Activated CD4-positive, alpha-beta memory T cell treated with anti-CD3 and anti-CD28 coated beads for 36 hours (primary cell): ENCODE results near the gene EIF4ENIF1. TPM values are rescaled to one million over a fixed set of nuclear protein-coding genes. Genes with fewer than 3 reads are reported as not detected.
"Not testable (repeated sequence)": the region's sequence is repeated elsewhere in the genome, so short reads cannot be mapped to it uniquely, and the experiment has no call there.

ENCODE experiments used
- CTCF ChIA-PET: fragments of 350-600 bp; sonication (Branson Sonifier 250); formaldehyde crosslinking; loops from one replicate; lab custom pipeline; 2021; ENCODE audit warnings: antibody characterized with exemption, inconsistent platforms; lab: Charles Lee
- POLR2A ChIA-PET: fragments of 350-600 bp; sonication (Branson Sonifier 250); formaldehyde crosslinking; loops from one replicate; lab custom pipeline; 2021; ENCODE audit warnings: antibody characterized with exemption; lab: Charles Lee
- DNase-seq: peaks from one replicate; pipeline ENCODE4 v3.0.0-alpha.2; 2020
- H3K27ac Mint-ChIP-seq: one replicate; pipeline ENCODE4 v1.8.0; 2021; ENCODE audit warnings: mixed read lengths
- H3K27me3 Mint-ChIP-seq: one replicate; pipeline ENCODE4 v1.8.0; 2021; ENCODE audit warnings: mixed read lengths
- H3K36me3 Mint-ChIP-seq: one replicate; pipeline ENCODE4 v1.8.0; 2021; ENCODE audit warnings: mixed read lengths
- H3K4me1 Mint-ChIP-seq: one replicate; pipeline ENCODE4 v1.8.0; 2021; ENCODE audit warnings: low read depth, mixed read lengths
- H3K4me3 Mint-ChIP-seq: one replicate; pipeline ENCODE4 v1.8.0; 2021; ENCODE audit warnings: mild to moderate bottlenecking, mixed read lengths
- H3K9me3 Mint-ChIP-seq: one replicate; pipeline ENCODE4 v1.8.0; 2021; ENCODE audit warnings: mixed read lengths
- intact Hi-C: fragments of 100-400 bp; cut with micrococcal nuclease; formaldehyde crosslinking; loops from one replicate; pipeline ENCODE4 v1.15.1; 2023
- total RNA-seq, 2 experiments: library from RNA; stranded (reverse); gene quantifications; one replicate each; pipeline ENCODE4 v1.2.3, GENCODE V29; 2021

EIF4ENIF1 gene
- total RNA-seq, 2 experiments from 2014 or later, result 39.7 to 43.2 TPM

DNA sequence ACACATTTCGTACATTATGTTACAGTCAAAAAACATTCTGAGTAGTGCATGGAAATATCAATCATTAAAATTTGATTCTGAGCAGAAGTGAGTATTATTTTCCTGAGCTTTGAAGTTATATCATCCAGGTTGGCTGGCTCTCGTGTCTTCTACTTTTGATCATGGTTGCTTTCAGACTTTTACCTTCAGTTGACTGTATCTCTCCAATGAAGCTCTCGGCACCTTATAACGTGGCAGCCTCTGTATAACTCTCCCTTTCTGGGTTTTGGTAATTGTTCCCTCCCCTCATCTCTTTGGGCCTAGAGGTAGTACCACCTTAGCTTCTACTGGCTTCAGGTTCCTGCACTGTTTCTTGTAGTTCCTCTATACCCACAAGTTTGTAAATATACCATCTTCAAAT, 18.9 kb upstream of the EIF4ENIF1 start:
- no peak for DNase-seq
- Mint-ChIP-seq H3K36me3 (peaks cover 56% of the 10 kb centered on the region), H3K9me3 (peaks cover 11% of the 10 kb centered on the region), H3K4me3 (no peak overlapping the region), H3K27ac (peak overlapping the region; percentile 42), H3K27me3 (no peaks in the 10 kb centered on the region), H3K4me1 (peaks cover 58% of the 10 kb centered on the region)
- POLR2A ChIA-PET, result interaction anchor here (1.1 kb wide), 1 partner anchor 13 kb away, joined by 3 read pairs; no protein-coding TSS in a partner anchor
- CTCF ChIA-PET, result interaction anchor here (1.8 kb wide), 1 partner anchor 57 kb away, joined by 4 read pairs; no protein-coding TSS in a partner anchor
- intact Hi-C loops, result no loop called here

DNA sequence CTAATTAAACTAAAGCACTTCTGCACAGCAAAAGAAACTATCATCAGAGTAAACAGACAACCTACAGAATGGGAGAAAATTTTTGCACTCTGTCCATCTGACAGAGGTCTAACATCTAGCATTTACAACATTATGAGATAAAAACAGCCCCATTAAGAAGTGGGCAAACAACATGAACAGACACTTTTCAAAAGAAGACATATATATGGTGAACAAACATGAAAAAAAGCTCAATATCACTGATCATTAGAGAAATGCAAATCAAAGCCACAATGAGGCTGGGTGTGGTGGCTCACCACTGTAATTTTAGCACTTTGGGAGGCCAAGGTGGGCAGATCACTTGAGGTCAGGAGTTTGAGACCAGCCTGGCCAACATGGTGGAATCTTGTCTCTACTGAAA, 17.9 kb upstream of the EIF4ENIF1 start:
- not testable (repeated sequence) for H3K4me3 Mint-ChIP-seq

DNA sequence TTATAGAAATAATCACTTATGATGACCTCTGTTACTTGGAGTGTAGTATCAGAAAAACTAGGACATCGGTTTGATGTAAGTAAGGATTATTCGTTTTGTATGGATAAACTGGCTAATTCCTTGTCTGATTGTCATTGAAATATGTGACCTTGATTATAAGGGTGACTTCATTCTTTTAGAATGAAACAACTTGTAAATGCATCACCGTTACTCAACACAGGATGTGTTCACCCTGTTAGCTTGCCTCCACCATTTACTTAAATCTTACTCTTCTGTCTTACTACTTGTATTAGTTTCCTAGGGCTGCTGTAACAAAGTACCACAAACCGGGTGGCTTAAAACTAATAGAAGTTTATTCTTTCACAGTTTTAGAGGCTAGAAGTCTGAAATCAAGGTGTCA, 14.6 kb upstream of the EIF4ENIF1 start:
- Mint-ChIP-seq H3K36me3 (peaks cover 56% of the 10 kb centered on the region), H3K4me3 (no peak overlapping the region), H3K27me3 (no peaks in the 10 kb centered on the region), H3K9me3 (peaks cover 11% of the 10 kb centered on the region), H3K27ac (peak overlapping the region; percentile 67), H3K4me1 (peaks cover 69% of the 10 kb centered on the region)
- DNase-seq, result no peak
- intact Hi-C loops, result no loop called here
- ChIA-PET POLR2A (no interaction called here), CTCF (no interaction called here)

More for the DNA sequence above, 17.9 kb upstream of the EIF4ENIF1 start:
- H3K27ac Mint-ChIP-seq, result peak overlapping the region; percentile 33
- intact Hi-C loops, DNase-seq, H3K27me3 Mint-ChIP-seq: not testable (repeated sequence)
- peaks cover 64% of the 10 kb centered on the region for H3K4me1 Mint-ChIP-seq
- CTCF ChIA-PET, result interaction anchor here (1.8 kb wide), 1 partner anchor 56 kb away, joined by 4 read pairs; no protein-coding TSS in a partner anchor
- peaks cover 54% of the 10 kb centered on the region for H3K36me3 Mint-ChIP-seq
- H3K9me3 Mint-ChIP-seq, result peaks cover 11% of the 10 kb centered on the region
- POLR2A ChIA-PET, result interaction anchor here (1.0 kb wide), 1 partner anchor 11 kb away, joined by 3 read pairs; no protein-coding TSS in a partner anchor

DNA sequence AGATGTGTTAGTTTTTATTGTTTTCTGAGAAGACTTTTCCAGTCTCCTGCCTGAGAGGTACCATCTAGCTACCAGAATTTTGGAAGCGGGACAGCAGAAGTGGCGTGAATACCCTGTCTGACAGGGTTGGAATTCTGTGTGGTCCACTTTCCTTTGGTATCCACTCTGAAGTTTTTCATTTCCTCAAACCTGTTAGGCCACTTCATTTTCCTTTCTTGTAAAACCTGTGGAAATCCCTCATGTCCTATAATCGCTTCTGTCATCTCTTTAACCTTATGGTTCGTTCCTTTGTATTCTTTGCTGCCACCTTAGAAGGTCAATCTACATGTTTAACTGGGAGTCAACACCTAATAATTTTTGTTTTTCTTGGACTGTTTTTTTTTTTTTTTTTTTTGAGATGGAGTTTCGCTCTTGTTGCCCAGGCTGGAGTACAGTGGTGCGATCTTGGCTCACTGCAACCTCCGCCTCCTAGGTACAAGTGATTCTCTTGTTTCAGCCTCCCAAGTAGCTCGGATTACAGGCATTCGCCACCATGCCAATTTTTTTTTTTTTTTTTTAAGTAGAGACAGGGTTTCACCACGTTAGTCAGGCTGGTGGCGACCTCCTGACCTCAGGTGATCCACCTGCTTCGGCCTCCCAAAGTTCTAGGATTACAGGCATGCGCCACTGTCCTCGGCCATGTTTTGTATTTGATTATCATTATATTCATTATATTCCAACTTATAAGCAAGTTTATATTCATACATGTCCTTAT, 13.7 kb upstream of the EIF4ENIF1 start:
- ChIA-PET CTCF (no interaction called here), POLR2A (interaction anchor here (1.2 kb wide), 1 partner anchor 21 kb away, joined by 4 read pairs; no protein-coding TSS in a partner anchor)
- Mint-ChIP-seq H3K27ac (peak overlapping the region; percentile 15), H3K27me3 (no peaks in the 10 kb centered on the region), H3K4me1 (peaks cover 69% of the 10 kb centered on the region), H3K4me3 (no peak overlapping the region), H3K9me3 (peaks cover 11% of the 10 kb centered on the region), H3K36me3 (peaks cover 55% of the 10 kb centered on the region)
- intact Hi-C loops, result no loop called here
- no peak for DNase-seq

DNA sequence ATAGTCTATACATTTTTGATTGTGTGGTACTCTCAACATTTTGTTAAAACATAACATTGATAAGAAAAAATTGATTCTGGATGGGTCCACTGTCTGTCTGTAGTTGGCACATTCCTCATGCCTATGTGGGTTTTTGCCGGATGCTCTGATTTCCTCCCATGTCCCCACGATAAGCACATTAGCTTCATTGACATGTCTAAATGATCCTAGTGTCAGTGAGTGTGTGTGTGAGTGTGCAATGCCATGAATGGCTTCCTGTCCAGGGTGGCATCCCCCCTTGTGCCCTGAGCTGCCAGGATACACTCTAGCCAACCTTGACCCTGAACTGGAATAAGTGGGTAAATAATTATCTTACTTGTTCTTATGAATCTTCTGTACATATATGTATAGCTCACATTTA, 12.1 kb upstream of the EIF4ENIF1 start:
- Mint-ChIP-seq H3K4me1 (peaks cover 66% of the 10 kb centered on the region), H3K9me3 (peaks cover 5% of the 10 kb centered on the region), H3K27me3 (no peaks in the 10 kb centered on the region), H3K4me3 (no peak overlapping the region), H3K27ac (no peak overlapping the region), H3K36me3 (peaks cover 55% of the 10 kb centered on the region)
- no peak for DNase-seq
- POLR2A ChIA-PET, result no interaction called here
- intact Hi-C loops, result no loop called here
- CTCF ChIA-PET, result no interaction called here

DNA sequence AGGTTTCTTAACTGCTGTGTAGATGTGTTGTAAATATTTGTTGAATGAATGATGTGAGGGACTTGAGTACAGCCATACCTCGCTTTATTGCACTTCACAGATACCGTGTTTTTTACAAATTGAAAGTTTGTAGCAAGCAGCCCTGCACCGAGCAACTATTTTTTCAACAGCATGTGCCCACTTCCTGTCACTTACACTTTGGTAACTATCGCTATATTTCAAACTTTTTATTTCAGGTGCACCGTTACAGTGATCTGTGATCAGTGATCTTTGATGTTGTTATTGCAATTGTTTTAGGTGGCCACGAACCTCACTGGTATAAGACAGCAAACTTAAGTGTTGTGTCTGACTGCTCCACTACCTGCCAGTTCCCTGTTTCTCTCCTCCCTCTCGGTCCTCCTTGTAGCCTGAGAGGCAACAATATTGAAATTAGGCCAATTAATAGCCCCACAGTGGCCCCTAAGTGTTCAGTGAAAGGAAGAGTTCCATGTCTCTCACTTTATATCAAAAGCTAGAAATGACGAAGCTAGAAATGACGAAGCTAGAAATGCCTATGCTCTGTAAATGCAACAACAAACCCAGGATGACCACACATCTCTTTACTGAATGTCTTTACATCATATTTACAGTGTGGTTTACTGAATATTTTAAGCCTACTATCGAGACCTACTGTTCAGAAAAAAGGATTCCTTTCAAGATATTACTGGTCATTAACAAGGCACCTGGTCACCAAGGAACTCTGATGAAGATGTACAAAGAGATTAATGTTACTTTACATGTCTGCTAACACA, 7.7 kb upstream of the EIF4ENIF1 start:
- Mint-ChIP-seq H3K4me3 (peak overlapping the region; percentile 92), H3K4me1 (peaks cover 49% of the 10 kb centered on the region), H3K27ac (peak overlapping the region; percentile 94), H3K36me3 (peaks cover 35% of the 10 kb centered on the region), H3K27me3 (no peaks in the 10 kb centered on the region), H3K9me3 (peaks cover 2% of the 10 kb centered on the region)
- POLR2A ChIA-PET, result interaction anchor here (0.8 to 1.0 kb wide), 2 partner anchors 28 to 29 kb away, joined by 3 to 4 read pairs; no protein-coding TSS in a partner anchor
- DNase-seq, result peak; percentile 17
- CTCF ChIA-PET, result interaction anchor here (1.0 kb wide), 1 partner anchor 21 kb away, joined by 3 read pairs; no protein-coding TSS in a partner anchor
- intact Hi-C loops, result loop anchor here (1.0 to 2.0 kb wide), 5 partner anchors 8 to 133 kb away; partner anchors contain the start of gene EIF4ENIF1

DNA sequence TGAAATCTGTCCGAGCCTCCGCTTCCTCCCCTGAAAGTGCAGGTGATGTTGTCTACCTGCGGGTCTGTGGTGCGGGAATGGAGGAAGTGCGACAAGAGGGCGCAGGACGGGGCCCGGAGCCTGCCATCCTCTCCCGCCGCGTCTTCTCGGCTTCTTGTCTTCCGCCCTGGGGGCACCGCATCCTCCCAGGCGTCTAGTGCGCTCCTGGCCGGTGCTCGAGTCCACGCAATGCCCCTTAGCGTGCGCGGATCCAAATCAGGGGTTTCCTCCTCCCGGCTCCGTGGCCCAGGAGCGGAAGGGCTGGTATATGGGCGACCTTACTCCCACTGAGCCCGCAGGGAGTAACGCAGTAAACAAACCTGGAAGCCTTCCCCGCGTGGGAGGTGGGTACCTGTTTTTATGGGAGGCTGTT, 7.1 kb upstream of the EIF4ENIF1 start:
- Mint-ChIP-seq H3K36me3 (peaks cover 33% of the 10 kb centered on the region), H3K27me3 (no peaks in the 10 kb centered on the region), H3K27ac (peak overlapping the region; percentile 94), H3K4me1 (peaks cover 50% of the 10 kb centered on the region), H3K9me3 (peaks cover 2% of the 10 kb centered on the region), H3K4me3 (peak overlapping the region; percentile 92)
- POLR2A ChIA-PET, result interaction anchor here (1.1 kb wide), 1 partner anchor 41 kb away, joined by 4 read pairs; no protein-coding TSS in a partner anchor
- intact Hi-C loops, result loop anchor here (1.0 to 2.0 kb wide), 7 partner anchors 7 to 166 kb away; partner anchors contain the start of genes EIF4ENIF1 and PISD
- DNase-seq, result peak; percentile 55
- CTCF ChIA-PET, result no interaction called here

DNA sequence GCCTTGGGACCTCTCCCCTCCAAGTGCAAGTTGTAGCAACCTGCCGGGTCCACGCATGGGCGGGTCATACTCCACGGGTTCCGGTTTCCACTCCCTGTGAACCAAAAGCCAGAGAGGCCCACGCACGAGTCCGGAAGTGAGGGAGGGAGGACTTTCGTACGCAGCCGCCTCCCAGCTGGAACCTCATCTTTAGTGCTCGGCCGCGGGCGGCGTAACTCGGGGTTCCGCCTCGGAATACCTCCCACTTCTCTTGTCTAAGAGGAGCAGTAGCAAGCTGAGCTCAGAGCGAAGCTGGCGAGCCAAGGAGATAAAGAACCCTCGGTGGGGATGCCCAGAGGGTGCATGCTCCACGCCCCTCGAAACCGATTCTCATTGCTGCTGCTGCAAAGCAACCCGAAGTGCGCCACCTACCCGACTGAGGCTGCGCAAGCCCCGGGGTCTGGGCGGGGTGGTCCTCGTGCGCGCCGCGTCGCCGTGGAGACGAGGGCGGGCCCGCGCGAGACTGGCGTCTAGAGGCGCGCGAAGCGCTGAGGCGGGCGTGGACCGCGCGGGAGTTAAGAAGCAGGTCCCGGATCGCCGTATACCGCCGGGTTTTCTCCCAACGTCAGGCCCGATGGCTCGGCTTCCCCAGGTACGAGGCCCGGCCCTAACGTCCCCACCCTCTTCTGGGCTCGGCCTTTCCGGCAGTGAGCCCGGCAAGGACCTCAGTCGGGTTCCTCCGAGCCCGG, 6.5 kb upstream of the EIF4ENIF1 start, which contains the start of gene SFI1:
SFI1 (plus strand) TSS at position 530 of the 728 bp plus-strand sequence. CDS start 11,749 bp downstream, outside the sequence.
- peak; percentile 96 for DNase-seq
- no peaks in the 10 kb centered on the region for H3K27me3 Mint-ChIP-seq
- peaks cover 2% of the 10 kb centered on the region for H3K9me3 Mint-ChIP-seq
- peaks cover 32% of the 10 kb centered on the region for H3K36me3 Mint-ChIP-seq
- CTCF ChIA-PET, result no interaction called here
- intact Hi-C loops, result loop anchor here (1.0 to 2.0 kb wide), 4 partner anchors 28 to 166 kb away; partner anchors contain the start of gene PISD
- H3K4me1 Mint-ChIP-seq, result peaks cover 50% of the 10 kb centered on the region
- peak within 1 kb of the TSS; percentile 92 for H3K4me3 Mint-ChIP-seq
- peak within 1 kb of the TSS; percentile 94 for H3K27ac Mint-ChIP-seq
- POLR2A ChIA-PET, result interaction anchor here (0.7 to 1.1 kb wide), 2 partner anchors 41 to 134 kb away, joined by 3 to 4 read pairs; no protein-coding TSS in a partner anchor

DNA sequence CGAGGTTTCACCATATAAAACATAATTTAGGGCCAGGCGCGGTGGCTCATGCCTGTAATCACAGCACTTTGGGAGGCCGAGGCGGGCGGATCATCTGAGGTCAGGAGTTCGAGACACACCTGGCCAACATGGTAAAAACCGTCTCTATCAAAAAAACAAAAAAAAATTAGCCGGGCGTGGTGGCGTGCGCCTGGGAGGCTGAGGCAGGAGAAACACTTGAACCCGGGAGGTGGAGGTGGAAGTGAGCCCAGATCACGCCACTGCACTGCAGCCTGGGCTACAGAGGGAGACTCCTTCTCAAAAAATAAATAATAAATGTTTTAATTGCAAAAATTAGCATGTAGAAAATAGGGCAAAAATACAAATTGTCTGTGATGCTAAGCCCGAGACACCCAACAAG, 5.7 kb upstream of the EIF4ENIF1 start:
- H3K27me3 Mint-ChIP-seq, result no peaks in the 10 kb centered on the region
- ChIA-PET CTCF (no interaction called here), POLR2A (interaction anchor here (0.7 to 1.1 kb wide), 2 partner anchors 42 to 135 kb away, joined by 3 to 4 read pairs; no protein-coding TSS in a partner anchor)
- H3K9me3 Mint-ChIP-seq, result peaks cover 2% of the 10 kb centered on the region
- peaks cover 57% of the 10 kb centered on the region for H3K4me1 Mint-ChIP-seq
- peaks cover 32% of the 10 kb centered on the region for H3K36me3 Mint-ChIP-seq
- DNase-seq, result no peak
- peak overlapping the region; percentile 92 for H3K4me3 Mint-ChIP-seq
- intact Hi-C loops, result loop anchor here (2.0 kb wide), 1 partner anchor 205 kb away; no protein-coding TSS in a partner anchor
- peak overlapping the region; percentile 94 for H3K27ac Mint-ChIP-seq

DNA sequence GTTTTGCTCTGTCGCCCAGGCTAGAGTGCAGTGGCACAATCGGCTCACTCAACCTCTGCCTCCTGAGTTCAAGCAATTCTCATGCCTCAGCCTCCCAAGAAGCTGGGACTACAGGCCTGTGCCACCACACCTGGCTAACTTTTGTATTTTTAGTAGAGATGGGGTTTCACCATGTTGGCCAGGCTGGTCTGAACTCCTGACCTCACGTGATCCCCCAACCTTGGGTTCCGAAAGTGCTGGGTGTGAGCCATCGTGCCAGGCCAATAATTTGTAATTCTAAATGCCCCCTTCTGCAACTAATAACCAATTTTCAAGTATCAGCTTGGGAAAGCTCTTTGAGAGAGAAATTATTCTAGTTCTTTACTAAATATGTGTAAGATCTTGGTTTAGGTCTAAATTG, 3.7 kb upstream of the EIF4ENIF1 start:
- intact Hi-C loops, H3K27me3 Mint-ChIP-seq, H3K9me3 Mint-ChIP-seq, POLR2A ChIA-PET, DNase-seq: not testable (repeated sequence)
- Mint-ChIP-seq H3K36me3 (peaks cover 27% of the 10 kb centered on the region), H3K27ac (peak overlapping the region; percentile 76), H3K4me3 (peak overlapping the region; percentile 7), H3K4me1 (peaks cover 50% of the 10 kb centered on the region)
- CTCF ChIA-PET, result interaction anchor here (1.7 kb wide), 1 partner anchor 137 kb away, joined by 7 read pairs; no protein-coding TSS in a partner anchor

DNA sequence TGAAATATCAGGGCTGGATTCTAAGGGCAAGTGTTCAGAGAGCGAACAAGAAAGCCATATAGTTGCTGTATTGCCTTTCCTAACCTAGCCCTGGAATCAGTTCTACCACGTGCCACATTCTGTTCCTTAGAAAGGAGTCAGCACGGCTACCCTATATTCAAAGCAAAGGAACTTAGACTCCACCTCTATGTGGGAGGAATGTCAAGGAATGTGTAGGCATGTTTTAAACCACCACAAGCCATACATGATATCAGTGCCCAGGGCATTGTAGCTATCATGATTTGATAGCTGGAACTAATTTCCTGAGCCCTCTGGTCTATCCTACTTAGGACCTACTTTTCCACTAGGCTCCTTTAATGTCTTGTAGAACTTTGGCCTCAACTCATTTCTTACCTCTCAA, 2.5 kb upstream of the EIF4ENIF1 start:
- Mint-ChIP-seq H3K27me3 (no peaks in the 10 kb centered on the region), H3K4me1 (peaks cover 48% of the 10 kb centered on the region), H3K36me3 (peaks cover 25% of the 10 kb centered on the region), H3K9me3 (no peaks in the 10 kb centered on the region), H3K27ac (peak overlapping the region; percentile 74), H3K4me3 (no peak overlapping the region)
- POLR2A ChIA-PET, result interaction anchor here (4.5 kb wide), 1 partner anchor 46 kb away, joined by 31 read pairs; no protein-coding TSS in a partner anchor
- DNase-seq, result no peak
- CTCF ChIA-PET, result interaction anchor here (1.1 to 1.7 kb wide), 5 partner anchors 51 to 173 kb away, joined by 3 to 7 read pairs (median 3); no protein-coding TSS in a partner anchor
- intact Hi-C loops, result no loop called here
